Activated CD4-positive, alpha-beta T cell treated with anti-CD3 and anti-CD28 coated beads, Interleukin-10, Interleukin-2, amounts not matched to agents 100 ng/mL and 50 ng/mL, durations not matched to agents 16 hours and 8 hours (primary cell): ENCODE measurements around the gene PCDH9.

Source experiments
- DNase-seq: peaks from one replicate; pipeline ENCODE4 v3.0.0-alpha.2; 2020

PCDH9 gene

DNA sequence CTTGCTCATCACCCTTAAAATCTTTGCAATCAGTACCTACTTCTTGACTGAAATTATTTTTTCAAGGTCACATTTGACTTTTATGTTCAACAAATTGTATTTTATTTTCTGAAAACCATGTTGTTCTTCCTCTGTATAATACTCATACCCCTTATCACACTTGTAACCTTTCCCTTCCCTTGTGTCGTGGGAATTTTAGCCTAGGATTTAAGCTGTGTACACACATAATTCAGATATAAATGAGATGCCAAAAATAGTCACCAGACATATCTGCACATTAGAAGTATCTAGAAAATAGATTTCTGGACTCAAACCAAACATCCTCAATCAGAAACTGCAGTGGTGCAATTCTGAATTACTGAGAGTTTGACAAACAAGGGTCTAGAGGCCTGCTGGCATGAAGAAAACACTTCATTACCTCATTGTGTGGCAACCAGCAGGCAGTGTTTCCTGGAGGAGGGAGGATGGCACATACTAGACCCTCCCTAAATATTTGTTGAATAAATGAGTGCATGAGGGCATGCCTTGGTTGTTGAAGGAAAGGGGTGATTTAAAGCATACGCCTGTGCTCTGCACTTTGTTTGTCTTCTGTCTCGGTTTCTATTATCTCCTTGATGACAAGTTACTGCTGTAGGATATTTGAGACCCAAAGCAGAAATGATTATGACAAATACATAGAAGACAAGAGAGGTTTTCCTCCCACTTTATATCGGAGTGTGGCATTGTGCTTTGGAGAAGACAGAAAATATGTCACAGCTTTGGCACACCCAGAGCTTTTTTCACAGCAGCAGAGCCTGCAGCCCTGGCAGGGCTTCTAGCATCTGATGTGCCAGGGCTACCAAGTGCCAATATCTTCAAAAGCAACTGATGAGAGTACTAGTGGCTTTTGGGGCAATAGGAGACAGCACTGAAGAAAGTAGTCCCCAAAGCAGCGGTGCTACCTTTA is 881.1 kb downstream of the PCDH9 start:
- DNase-seq, result no peak

DNA sequence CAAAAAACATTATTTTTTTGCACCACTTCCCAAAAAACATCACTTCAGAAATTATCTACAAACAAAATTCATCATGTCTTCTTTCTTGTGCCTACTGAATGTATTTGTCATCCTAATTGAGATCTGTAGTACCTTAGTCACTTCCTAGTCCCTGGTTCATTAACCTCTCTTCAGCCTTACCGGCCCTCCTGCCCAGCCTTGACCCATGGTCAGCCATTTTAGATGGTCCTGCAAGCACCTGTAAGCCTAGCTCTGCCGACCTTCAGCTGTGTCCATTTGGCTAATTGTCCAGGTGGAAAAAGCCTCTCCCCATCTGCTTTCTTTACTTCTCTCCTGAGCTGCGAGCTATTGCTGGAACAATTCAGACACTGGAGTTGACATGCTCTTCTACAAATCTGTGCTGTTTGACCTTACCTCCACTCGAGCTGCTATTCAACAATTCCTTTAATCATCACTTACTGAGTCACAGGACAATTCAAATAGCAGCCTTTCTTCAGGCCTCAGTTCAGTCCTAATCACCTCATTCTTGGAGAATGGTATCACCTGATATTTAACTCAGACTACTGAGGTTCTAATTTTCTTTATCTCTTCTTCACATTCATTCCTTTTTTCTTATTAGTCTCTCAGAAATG is 882.5 kb downstream of the PCDH9 start:
- no peak for DNase-seq

DNA sequence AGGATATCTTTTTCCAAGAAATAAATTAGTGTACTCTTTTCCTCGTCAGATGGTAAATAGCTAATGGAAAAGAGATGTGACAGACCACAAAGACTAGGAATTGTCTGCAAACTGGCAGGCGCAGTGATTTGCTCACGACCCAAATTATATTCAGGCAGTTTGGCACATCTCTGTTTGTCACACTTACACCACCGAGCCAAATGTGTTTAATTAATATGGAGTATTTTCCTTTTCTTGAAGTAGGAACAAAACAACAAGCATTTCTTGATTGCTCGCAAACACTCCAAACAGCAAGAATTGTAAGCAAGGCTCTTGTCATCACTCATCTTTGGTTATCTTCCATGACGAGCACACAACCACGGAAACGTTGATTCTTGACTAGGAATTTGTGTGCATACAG is 884.2 kb downstream of the PCDH9 start:
- DNase-seq, result no peak

DNA sequence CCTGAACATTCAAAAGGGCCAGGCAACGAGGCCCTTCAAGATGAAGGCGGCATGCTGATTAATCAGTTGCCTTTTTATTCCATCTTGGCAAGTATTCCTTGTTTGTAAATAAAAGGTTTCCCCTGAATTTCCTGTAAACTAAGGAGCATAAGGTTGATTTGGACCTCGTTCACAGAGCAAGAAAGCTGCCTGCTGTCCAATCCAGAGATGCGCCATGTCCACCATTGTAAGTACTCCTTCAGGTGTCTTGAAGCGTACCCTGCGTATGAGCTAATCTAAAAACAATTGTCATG is 884.7 kb downstream of the PCDH9 start:
- DNase-seq, result no peak

DNA sequence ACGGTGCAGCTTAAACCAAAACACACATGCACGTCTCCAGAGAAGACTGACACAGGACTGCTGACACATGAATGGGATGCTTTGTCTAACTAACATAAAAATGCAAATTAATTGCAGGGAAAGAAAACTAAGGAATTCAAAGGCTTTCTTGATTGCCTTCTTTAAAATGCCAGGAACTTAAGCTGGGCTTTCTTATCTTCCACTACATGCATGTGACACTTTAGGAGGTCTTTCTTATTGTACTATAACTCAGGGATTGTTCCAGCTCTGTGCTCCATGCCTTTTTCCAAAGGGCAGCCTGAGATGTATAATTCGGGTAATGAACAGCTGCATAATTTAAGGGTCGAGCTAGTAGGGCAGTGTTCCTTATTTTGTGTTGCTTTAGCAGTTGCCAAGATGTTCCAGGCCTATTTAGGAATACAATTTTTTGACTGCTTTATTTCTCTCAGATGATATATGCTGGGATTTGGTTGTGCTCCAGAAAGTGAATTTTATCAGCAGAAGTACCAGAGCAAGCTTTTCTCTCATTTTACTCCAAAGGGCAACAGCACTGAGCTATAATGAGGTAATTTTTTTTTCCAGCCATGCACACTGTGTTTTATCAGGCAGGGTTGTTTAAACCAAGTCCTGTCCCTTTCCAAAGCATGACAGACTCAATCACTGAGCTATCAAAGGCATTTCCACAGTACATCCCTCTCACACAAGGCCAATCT is 885.2 kb downstream of the PCDH9 start:
- no peak for DNase-seq

DNA sequence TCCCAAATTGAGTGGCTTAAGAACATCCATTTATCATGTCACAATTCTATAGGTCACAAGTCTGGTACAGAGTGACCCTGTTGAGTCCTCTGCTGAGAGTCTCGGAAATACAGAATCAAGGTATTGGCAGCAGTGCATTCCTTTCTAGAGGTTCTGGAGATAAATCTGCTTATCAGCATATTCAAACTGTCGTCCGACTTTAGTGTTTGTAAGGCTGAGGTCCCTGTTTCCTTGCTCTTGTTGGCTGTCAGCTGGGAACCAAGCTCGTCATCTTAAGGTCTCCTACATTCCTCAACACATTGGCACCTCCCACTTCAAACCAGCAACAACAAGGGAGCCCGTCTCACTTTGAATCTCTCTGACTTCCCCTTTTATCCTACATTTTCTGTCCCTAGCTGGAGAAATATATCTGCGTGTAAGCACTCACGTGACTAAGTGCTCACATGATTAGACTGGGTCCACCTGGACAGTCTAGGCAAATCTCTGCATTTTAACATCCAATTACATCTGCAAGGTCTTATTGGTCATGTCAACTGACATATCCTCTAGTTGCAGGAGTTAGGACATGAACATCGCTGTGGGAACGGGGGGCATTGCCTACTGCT is 886.8 kb downstream of the PCDH9 start:
- DNase-seq, result no peak

DNA sequence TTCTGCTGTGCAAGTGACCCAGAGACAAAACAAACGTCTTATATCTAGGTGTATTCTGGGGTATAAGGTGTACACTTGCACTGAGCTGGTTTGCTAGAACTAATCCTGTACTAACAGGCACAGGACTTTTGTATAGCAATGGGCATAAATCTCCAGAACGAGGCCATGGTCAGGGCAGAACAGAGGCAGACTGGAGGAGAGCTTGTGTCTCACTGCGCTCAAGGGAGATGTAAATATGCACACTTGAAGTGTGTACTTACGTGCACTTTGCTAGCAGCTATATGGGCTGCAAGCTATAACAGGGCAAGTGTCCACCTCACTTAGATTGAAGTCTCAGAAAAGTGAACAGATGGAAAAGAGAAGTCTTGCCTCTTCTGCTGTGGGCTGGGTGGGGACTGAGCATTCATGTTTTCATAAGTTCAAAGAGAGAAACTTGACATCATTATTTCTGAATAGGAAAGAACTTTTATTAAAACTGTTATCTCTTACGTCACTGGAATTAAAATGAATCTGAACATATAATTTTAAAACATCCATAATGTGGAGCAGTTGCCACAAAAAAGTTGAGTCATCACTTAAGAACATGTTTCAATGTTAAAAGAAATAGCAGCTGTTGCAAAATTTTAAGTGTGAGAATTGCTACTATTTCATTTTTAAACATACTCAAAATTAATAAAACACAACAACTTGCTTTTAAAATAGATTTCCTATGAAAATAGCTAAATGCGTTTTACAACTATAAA is 888.3 kb downstream of the PCDH9 start:
- DNase-seq, result no peak

DNA sequence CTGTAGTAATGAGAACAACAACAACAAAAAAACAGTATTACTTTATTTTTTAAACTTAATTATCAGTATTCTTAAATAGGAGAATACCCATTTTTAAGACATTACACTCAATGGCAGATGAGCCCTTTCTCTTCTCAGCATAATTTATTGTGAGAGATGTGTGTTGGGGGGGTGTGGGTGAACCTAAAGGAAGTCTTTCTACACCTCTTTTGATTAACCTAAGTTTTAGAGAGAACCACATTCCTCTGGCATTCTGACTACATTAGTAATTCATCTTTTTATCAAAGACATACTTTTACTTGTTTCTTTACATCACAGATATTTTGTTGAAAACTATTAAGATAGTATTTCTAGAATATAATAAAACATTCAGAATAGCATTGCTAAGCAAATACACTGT is 890.9 kb downstream of the PCDH9 start:
- DNase-seq, result no peak

DNA sequence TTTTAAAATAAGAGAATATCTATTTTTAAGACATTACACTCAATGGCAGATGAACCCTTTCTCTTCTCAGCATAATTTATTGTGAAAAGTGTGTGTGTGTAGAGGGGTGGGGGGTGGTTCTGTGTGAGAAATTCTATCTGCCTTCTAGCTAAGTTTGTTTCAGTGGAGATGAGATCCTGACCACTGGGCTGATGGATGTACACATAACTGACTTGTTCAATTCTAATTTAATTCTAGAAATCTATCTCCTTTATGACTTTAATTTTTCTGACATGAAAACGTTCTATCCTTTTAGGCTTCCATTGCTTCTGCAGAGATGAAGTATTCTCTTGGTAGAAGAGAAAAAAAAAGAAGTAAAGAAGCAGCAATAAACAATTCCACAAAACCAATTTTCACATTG is 891.6 kb downstream of the PCDH9 start:
- DNase-seq, result no peak

DNA sequence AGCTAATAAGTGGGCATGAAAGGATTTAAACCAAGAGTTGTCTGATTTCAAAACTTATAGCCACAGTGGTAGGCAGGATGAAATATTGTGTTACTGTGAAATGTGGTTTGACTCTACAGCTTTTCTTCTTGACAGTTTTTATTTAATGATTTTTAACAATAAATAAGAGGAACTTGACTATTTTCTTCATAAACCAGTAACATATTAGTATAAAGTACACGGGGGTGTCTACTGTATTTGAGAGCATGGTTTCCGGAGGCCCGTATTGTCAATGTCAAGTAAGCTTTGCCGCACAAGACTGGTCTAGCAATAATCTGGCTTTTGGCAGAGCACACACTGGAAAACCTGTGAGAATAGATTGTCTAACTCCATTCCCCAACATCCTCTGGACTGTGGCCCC is 894.5 kb downstream of the PCDH9 start:
- no peak for DNase-seq

DNA sequence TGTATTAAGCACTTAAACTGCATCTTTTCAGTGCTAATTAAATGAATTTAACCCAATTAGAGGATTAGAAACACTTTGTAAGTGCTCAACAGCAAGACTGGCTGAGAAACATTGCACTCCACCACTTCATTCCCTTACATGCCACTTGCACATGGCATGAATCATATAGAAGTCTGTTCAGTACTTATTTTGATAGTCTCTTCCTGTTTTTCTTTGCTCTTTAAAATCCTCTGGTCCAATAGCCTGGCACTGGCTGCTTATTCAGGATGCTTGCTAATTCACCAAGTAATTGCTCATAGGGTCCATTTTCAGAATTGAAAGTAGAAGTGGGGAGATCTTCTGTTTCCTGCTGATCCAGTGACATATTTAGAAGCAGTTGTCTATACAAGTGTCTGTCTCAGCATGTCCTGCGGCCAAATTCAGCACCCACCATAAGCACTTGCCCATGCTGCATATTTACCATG is 900.1 kb downstream of the PCDH9 start:
- no peak for DNase-seq

DNA sequence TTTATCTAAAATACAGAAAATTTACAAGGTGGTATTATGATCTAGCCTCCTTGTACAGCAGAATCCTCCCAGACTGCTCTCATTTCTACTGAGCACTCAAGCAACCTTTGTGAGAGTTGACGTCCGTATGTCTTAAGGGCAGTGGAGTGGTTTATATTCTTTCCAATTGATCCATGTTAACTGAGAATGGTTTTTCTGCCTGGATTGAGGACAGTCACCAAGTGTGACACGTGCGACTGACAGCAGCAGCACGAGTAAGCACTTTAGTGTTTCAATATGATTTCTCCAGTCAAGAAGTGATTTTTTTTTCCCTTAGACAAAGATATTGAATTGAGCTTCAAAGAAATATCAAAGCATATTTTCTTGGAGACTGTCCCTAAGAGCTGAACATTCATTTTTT is 901.7 kb downstream of the PCDH9 start:
- no peak for DNase-seq

DNA sequence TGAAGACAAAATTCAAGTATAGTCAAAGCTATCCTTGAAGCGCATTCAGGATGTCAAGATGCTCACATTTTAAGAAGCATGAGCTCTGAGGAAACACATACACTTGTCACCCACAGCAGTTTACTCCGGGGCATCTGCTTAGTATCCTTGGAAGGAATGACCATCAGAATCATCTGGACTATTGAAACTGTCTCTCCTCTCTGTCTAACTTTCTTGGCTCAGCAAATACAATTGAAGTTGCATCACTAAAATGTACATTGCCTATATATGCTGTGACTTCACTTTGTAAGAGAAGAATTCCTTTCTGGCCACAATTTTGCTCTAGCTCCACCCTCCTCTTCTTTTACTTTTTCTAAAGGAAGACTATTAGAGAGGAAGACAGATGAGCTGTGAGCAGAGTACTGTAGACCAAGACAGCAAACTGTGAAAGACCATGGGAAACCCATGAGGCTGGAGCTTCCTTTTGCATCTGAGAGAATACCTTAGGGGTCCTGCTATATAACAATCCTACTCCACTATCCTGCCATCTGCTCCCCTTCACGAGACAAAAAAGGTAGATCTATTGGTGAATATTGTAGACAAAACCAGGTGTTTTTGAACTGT is 906.3 kb downstream of the PCDH9 start:
- DNase-seq, result no peak

DNA sequence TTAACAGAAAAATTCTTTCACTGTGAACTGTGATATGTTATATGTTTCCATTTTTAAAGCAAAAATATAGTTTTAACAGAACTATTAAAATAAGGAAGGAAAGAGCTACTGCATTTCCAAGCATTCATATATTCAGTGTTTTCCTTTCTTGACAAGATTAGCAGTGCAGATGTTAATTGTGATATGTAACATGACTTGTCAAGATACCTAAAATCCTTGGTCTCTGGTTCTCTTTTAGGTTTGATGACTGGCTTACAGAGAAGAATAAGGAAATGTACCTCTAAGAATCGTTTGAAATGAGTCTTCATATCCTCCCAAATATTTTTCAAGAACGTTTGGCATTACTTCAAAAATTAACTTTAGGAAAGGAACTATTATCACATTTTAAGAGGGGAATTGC is 907.2 kb downstream of the PCDH9 start:
- no peak for DNase-seq

DNA sequence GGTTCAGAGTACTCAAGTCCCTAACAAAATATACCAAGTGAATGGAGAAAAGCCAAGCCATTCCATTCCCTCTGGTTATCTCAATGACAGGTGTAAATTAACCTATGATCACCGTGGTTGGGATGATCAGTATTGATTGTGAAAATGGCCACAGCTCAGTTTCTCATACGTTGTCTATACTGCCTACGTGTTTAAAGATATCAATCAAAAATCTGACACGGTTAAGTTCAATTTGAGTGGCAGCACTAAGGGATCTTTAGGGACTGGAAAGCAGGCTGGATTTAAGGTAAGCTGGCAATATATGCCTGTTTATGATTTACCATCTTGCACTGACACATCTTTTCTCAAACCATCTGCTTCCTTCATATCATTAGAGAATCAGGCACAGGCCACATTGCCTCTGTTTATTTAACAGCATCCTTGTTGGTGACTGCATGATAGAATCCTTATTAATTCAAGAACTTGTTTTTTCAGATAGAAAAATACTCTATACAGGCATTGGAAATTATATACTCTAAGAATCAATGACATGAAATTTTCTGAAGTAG is 907.9 kb downstream of the PCDH9 start:
- DNase-seq, result no peak

DNA sequence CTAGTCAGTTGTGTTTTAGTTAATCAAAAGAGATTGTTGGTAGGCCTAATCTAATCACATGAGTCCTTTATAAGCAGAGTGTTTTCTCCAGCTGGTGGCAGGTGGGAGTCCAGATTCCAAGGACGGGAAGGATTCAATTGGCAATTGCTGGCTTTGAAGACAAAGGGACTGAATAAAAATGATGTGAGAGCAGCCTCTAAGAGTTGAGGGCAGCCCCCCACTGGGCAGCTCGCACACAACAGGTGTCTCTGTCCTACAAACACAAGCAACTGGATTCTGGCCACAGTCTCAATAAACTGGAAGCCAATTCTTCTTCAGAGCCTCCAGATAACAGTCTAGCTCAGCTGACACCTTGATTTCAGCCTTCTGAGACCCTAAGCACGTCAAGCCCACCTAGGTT is 915.2 kb downstream of the PCDH9 start:
- DNase-seq, result no peak

DNA sequence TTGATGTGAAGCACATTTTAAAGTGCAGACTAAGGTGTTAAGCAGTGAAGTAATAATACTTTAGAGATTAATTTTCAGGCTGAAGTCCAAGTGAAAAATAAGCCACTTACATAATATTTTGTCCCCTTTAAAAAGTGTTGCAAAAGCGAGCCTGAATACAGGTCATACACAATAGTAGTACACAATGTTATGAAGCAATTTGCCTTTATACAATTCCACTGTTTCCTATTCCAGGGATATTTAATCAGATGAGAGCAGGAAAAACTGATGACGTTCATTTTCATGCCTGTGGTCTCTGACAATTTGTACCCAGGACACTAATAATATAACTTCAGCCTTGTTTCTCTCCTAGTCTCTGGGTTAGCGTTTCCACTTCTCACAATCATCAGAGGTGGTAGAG is 916.7 kb downstream of the PCDH9 start:
- DNase-seq, result no peak

DNA sequence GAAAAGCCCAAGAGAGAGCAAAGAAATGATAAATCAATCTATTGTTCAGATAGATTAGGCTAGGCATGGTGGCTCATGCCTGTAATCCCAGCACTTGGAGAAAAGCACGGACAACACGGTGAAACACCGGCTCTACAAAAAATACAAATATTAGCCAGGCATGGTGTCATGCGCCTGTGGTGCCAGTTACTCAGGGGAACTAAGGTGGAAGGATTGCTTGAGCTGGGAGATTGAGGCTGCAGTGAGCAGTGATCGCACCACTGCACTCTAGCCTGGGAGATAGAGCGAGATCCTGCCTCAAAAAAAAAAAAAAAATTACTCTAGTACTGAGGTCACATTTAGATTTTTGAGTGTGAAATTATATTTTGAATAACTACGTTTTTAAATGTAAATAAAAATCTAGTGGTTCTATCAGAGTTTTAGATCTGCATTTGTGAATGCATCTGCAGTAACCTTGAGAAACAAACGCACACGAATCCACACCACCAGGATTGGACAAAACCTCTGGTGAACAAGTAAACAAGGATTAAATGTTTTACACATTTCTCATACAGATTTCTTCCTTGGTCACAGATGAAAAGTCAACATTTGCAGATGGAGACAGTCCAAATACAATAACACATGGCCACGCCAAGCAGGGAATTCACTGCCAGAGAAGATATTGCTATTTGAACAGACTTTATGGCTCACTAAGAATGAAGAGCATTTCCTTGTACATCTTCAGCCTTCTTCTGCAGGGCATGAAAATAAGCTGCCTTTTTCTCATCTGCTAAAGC is 917.6 kb downstream of the PCDH9 start:
- no peak for DNase-seq

DNA sequence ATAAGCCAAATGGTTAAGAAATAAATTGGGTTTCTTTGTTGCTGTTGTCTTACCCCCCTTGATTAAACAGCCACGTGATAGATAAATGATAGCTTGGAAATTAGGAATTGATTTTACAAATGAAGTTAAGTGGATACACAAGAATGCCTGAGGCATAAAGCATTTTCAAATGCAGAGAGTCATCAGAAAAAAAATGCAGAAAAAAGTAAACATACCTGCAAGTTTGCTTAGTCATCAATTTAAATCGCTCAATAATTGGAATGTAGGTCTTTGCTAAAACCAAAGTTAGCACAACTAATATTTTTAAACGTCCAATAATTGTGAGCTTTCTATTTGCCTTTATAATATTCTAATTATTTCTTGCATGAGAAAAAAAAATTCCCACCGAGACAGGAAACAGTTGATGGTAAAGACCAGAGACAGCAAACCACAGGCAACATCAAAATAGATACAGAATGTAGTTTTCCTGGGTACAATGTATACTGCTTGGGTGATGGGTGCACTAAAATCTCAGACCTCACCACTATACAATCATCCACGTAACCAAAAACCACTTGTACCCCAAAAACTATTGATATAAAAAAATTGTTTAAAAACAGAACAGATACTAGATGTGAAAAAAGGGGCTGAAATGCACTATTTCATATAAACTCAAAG is 924.0 kb downstream of the PCDH9 start:
- DNase-seq, result no peak

DNA sequence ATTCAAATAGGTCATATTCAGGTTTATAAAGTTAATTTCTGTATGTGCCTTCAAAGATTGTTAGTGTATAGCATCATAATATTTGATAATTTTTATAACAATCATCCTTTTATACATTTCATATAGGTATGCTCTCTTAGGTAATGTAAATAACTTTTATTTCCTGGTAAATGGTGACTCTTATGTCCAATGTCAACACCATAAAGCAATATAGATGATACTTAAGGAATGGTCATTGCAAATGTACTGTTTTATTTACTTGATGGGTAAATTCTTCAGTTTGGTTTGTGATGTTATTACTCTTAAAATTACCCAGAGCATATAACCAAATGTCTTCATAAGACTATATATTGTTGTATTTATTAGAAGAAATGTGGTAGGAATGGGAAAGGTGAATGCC is 928.7 kb downstream of the PCDH9 start:
- no peak for DNase-seq

DNA sequence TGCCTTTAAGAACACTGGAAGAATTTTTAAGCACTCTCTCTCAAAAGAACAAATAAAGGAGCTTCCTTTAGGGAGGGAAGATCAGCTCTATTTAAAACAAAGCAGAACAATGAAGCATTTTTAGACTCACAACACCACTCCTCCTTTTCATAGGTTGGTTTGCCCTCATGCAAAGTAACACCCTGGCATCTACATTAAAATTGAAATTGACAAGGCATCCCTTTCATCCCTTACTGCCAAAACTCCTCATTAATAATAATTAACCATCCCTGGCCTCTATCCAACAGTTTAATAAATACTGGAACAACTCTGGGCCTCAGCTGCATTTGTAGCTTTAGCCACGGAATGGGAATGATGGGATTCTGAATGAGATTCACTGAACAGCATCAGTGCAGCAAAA is 929.1 kb downstream of the PCDH9 start:
- DNase-seq, result no peak
